Loucy (cell line): ENCODE results near the gene TBRG1.

Experiments
- CTCF ChIP-seq: fragments of 200-600 bp; sonication (generic); conservative IDR thresholded peaks from 2 replicates; pipeline ENCODE4 v1.5.1; 2014; ENCODE audit warnings: mild to moderate bottlenecking, antibody characterized with exemption, low read length
- EZH2phosphoT487 ChIP-seq: fragments of 200-600 bp; IDR thresholded peaks from 2 replicates; pipeline ENCODE4 v1.6.1; 2018; ENCODE audit warnings: antibody characterized with exemption, mild to moderate bottlenecking, moderate library complexity, borderline replicate concordance

- TF ChIP-seq CTCF (0 out of 2 replicates have a peak, but pooled peaks have one; percentile 10), EZH2phosphoT487 (no peak)
These were observed 48.1 kb downstream of the TBRG1 start for GRCh38 chr11:124670732-124671131.
